Measurements from ENCODE around the gene BRINP1. TPM values are rescaled to one million over a fixed set of nuclear protein-coding genes. Genes with fewer than 3 reads are reported as not detected.

BRINP1 gene
- total RNA-seq, 2 donors from 2014 or later = 0.15 to 0.17 TPM

- ATAC-seq (no peak), DNase-seq (no peak)
- intact Hi-C loops (cut with DNase I, micrococcal nuclease) = no loop called here
Measured at GRCh38 chr9:119349351-119349825, 19.8 kb downstream of the BRINP1 start.

GRCh38 chr9:119343059-119343990, 25.9 kb downstream of the BRINP1 start:
- ATAC-seq = no peak

DNA sequence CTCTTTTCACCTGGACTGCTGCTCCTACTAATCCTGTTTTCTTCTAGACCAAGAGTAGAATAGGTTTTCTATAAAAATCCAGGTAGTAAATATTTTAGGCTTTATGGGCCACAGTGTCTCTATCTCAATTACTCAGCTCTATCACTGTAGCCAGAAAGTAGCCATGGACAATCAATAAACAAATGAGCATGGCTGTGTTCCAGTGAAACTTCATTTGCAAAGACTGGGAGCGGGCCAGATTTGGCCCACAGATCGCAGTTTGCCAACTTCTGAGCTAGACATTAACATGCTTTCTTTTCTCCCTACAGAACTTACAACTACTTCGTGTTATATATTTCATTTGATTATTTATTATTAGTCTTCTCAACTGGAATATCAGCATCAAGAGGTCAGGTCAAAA, 30.2 kb downstream of the BRINP1 start:
- intact Hi-C loops (cut with DNase I, micrococcal nuclease) = no loop called here
- DNase-seq = no peak
- no peak for ATAC-seq

More at GRCh38 chr9:119343059-119343990, 25.9 kb downstream of the BRINP1 start:
- intact Hi-C loops (cut with DNase I, micrococcal nuclease) = no loop called here
- no peak for DNase-seq

DNA sequence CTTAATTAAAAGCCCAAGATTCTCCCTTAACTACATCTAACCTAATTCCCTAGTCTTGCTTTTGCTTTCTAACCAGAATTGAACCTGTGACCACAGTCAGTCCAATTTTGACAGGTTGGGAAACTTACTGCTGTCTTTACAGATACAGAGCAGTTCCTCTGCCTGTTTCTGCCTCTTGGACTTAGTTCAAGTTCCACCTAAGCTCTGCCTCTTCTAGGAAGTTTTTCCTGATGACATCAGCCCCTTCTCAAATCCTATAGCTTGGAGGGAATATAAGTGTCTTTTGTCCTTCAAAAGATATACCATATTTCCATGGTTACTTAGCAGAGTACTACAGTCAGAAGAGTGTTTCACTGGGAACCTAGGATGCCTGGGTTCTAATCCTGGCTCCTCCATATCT, 31.7 kb downstream of the BRINP1 start:
- DNase-seq = no peak
- ATAC-seq = no peak
- intact Hi-C loops (cut with DNase I, micrococcal nuclease) = no loop called here

DNA sequence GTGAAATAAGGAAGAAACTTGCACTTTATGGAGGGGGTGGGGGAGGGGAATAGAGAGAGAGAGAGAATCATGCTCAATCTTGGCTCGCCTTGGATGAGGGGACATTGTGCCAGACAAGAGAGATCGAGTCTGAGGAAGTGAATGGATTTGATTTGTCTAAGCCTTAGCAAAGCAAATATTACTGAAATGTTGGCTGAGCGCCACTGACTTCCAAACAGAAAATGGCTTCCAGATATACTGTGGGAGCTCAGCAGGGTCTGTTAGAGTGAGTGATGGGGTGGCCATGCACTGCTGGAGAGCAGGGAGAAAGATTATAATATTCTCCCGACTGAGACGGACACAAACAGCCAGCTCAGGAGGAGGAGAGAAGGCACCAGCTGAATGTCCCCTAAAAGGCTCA, 34.5 kb downstream of the BRINP1 start:
- no peak for DNase-seq
- no peak for ATAC-seq

GRCh38 chr9:119333507-119334229, 35.6 kb downstream of the BRINP1 start:
- ATAC-seq (no peak), DNase-seq (no peak)
- intact Hi-C loops (cut with DNase I, micrococcal nuclease) = no loop called here

More for the DNA sequence above, 34.5 kb downstream of the BRINP1 start:
- intact Hi-C loops (cut with DNase I, micrococcal nuclease) = no loop called here

GRCh38 chr9:119332522-119332921, 36.7 kb downstream of the BRINP1 start:
- no peak for ATAC-seq
- intact Hi-C loops (cut with DNase I, micrococcal nuclease) = no loop called here
- no peak for DNase-seq

DNA sequence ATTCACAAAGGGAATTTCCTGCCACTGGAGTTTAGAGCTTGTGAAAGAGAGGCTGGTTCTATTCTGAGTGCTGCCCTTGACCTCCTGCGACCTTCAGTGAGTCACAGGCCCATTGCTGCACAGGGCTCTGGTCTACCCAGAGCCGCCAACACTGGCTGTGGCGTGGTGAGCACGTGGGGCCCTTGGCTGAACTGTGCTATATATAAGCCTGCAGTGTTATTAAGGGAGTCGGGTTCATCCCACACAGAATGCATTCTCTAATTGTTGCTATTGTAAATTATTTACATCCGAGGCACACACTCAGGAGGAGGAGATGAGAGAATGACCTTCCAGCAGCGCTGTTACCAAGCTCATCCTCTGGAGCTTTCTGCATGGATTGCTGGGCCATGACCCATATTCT, 47.1 kb downstream of the BRINP1 start:
- intact Hi-C loops (cut with DNase I, micrococcal nuclease) = no loop called here
- DNase-seq (no peak), ATAC-seq (no peak)

DNA sequence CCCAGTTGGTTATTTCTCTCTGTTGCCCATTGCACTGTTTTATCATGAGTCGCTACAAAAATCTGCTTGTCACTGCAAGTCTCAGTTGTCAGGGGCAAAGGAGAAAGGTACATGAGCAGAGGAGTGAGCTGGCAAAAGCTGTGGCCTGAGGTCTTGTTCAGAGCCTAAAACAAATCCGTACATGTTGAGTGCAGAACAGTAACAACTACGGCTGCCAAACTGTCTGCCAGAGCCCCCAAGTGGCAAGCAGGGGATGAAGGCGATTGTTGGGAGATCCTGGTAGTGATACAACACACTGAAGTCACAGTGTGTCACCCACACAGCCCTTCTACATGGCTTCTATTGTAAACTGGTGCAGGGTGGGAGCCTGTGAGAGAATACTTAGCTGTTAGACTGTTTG, 50.9 kb downstream of the BRINP1 start:
- ATAC-seq = no peak
- intact Hi-C loops (cut with DNase I, micrococcal nuclease) = no loop called here
- DNase-seq = no peak

- no peak for DNase-seq
- intact Hi-C loops (cut with DNase I, micrococcal nuclease) = no loop called here
- ATAC-seq = no peak
Measured at GRCh38 chr9:119313846-119314245, 55.4 kb downstream of the BRINP1 start.

DNA sequence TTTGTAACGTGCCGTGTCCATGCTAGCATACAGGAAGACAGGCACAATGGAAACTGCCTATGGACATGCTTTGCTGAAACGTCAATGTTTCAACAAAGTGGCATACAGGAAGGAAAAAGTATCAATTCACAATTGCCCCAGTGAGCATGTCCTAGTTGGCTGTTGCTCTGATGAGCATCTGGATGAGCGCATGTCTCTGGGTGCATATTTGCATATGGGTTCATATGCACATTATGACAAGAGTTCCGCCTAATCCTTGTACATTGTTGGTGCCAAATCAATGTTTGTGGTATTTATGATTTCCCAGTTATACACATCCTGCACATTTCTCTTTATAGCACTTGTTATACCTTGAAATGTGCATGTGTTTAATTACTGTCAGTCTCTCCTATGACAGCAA, 58.5 kb downstream of the BRINP1 start:
- DNase-seq (no peak), ATAC-seq (no peak)
- intact Hi-C loops (cut with DNase I, micrococcal nuclease) = no loop called here

DNA sequence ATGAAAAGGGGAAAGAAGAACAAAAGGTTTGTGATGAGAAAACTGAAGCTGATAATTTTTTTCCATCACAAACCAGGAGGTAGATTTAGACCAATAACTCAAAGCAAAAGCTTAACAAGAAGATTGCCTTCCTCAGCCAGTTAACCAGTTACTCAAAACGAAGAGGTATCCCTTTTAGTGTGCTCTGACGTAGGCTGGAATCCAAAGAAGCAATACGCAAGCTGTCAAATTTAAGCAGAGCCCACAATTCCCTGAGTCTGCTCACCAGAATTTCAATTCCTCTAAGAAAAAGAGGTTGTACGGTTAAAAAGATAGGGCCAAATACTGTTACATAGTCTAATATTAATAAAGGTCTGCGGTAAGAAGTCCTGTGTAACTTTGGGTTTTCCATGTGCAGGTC, 61.8 kb downstream of the BRINP1 start:
- intact Hi-C loops (cut with DNase I, micrococcal nuclease) = no loop called here
- no peak for DNase-seq
- no peak for ATAC-seq

GRCh38 chr9:119304555-119304954, 64.7 kb downstream of the BRINP1 start:
- ATAC-seq (no peak), DNase-seq (no peak)
- intact Hi-C loops (cut with DNase I, micrococcal nuclease) = no loop called here

GRCh38 chr9:119302988-119303698, 66.1 kb downstream of the BRINP1 start:
- ATAC-seq (no peak), DNase-seq (no peak)
- intact Hi-C loops (cut with DNase I, micrococcal nuclease) = no loop called here

DNA sequence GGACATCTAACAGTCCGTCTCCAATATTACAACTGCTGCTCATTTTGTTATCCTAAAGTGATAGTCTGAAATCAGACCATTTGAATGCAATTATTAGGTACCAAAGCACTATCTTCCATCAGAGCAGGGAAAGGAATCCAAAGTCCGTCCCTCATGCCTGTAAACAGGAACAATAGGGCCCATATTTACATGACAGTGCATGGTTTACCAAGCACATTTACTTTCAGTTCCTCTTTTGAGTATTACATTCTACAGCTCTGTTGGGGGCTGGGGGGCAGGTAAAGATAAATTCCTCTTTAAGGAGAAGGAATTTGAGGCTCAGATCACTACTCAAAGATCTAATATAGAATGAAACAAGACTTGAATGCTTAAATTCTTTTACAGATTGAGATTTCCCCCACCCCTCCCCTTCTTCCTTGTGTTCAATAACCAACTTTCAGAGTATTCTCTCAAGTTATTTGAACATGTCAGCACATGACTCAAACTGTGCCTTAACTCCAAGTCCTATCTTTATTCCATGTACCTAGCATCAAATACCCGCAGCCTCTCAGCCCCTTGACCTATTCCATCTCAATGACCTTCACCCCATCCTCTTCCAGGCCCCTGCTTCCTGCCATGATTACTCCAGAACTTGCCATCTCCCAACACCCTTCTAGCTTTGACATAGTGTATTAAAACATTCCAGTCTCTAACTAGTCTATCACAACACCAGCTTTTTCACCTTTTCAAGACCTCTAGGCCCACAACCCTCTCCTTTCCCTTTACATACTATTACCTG, 71.0 kb downstream of the BRINP1 start:
- DNase-seq = no peak
- ATAC-seq = no peak
- intact Hi-C loops (cut with DNase I, micrococcal nuclease) = loop anchor here in 1 of 2 donors (10.0 kb wide), 1 partner anchor 703 kb away; no protein-coding TSS in a partner anchor

DNA sequence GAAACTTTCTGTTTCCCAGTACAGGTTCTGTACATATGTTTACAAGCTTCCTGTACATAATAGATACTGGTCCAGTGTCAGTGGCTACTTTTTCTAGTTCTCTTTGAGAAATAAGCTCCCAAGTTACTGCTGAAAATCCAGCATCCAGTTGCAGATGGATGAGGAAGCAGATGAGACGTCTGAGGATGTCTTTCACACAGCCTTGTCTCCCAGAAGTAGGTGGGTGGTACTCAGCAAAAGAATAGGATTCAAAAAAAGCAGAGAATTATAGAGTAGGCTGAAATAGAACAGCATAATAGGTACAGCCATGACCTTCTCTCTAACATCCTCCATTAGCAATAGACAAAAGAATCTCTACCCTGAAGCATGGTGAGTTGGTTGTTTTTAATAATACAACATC, 77.7 kb downstream of the BRINP1 start:
- intact Hi-C loops (cut with DNase I, micrococcal nuclease) = loop anchor here in 1 of 2 donors (10.0 kb wide), 1 partner anchor 697 kb away; no protein-coding TSS in a partner anchor
- DNase-seq (no peak), ATAC-seq (no peak)

GRCh38 chr9:119289740-119290433, 79.3 kb downstream of the BRINP1 start:
- DNase-seq (peak in 1 of 2 donors; percentile 58), ATAC-seq (peak; percentile 57)
- intact Hi-C loops (cut with DNase I, micrococcal nuclease) = loop anchor here in 1 of 2 donors (10.0 kb wide), 1 partner anchor 695 kb away; no protein-coding TSS in a partner anchor

Data from left colon (tissue), 2 donors.